Measurements from ENCODE around the gene PPM1F. TPM values are rescaled to one million over a fixed set of nuclear protein-coding genes. Genes with fewer than 3 reads are reported as not detected.

PPM1F gene
- total RNA-seq, 1 donor from 2014 or later, result 244 TPM

GRCh38 chr22:21951062-21951461 is 1.6 kb downstream of the PPM1F start:
- peak overlapping the region; percentile 83 for H3K27ac Mint-ChIP-seq (ENCODE audit: unreplicated experiment)
- H3K9me3 Mint-ChIP-seq (ENCODE audit: unreplicated experiment), result no peaks in the 10 kb centered on the region
- TF ChIP-seq CTCF (IDR thresholded peaks at IDR 0.05; ENCODE audit: unreplicated experiment), result no peak
- H3K27me3 Mint-ChIP-seq (ENCODE audit: unreplicated experiment), result peaks cover 11% of the 10 kb centered on the region
- H3K4me3 Mint-ChIP-seq (ENCODE audit: unreplicated experiment), result peak overlapping the region; percentile 95
- H3K36me3 Mint-ChIP-seq (ENCODE audit: low read depth, unreplicated experiment), result peaks cover 20% of the 10 kb centered on the region
- no peak for DNase-seq (ENCODE audit: low spot score)
- peaks cover 56% of the 10 kb centered on the region for H3K4me1 Mint-ChIP-seq (ENCODE audit: unreplicated experiment)

- peak overlapping the region; percentile 99 for H3K27ac Mint-ChIP-seq (ENCODE audit: unreplicated experiment)
- no peak for DNase-seq (ENCODE audit: low spot score)
- H3K9me3 Mint-ChIP-seq (ENCODE audit: unreplicated experiment), result no peaks in the 10 kb centered on the region
- peaks cover 27% of the 10 kb centered on the region for H3K36me3 Mint-ChIP-seq (ENCODE audit: low read depth, unreplicated experiment)
- no peak overlapping the region for H3K4me3 Mint-ChIP-seq (ENCODE audit: unreplicated experiment)
- H3K27me3 Mint-ChIP-seq (ENCODE audit: unreplicated experiment), result peaks cover 14% of the 10 kb centered on the region
- peaks cover 65% of the 10 kb centered on the region for H3K4me1 Mint-ChIP-seq (ENCODE audit: unreplicated experiment)
- no peak for TF ChIP-seq CTCF (IDR thresholded peaks at IDR 0.05; ENCODE audit: unreplicated experiment)
Observed at GRCh38 chr22:21949948-21950347, 2.7 kb downstream of the PPM1F start.

- peak overlapping the region; percentile 99 for H3K27ac Mint-ChIP-seq (ENCODE audit: unreplicated experiment)
- H3K4me3 Mint-ChIP-seq (ENCODE audit: unreplicated experiment), result peak overlapping the region; percentile 63
- no peak for DNase-seq (ENCODE audit: low spot score)
- peaks cover 68% of the 10 kb centered on the region for H3K4me1 Mint-ChIP-seq (ENCODE audit: unreplicated experiment)
- TF ChIP-seq CTCF (IDR thresholded peaks at IDR 0.05; ENCODE audit: unreplicated experiment), result no peak
- peaks cover 31% of the 10 kb centered on the region for H3K36me3 Mint-ChIP-seq (ENCODE audit: low read depth, unreplicated experiment)
- peaks cover 14% of the 10 kb centered on the region for H3K27me3 Mint-ChIP-seq (ENCODE audit: unreplicated experiment)
- H3K9me3 Mint-ChIP-seq (ENCODE audit: unreplicated experiment), result no peaks in the 10 kb centered on the region
Observed at GRCh38 chr22:21949569-21949918, 3.1 kb downstream of the PPM1F start.

- no peaks in the 10 kb centered on the region for H3K9me3 Mint-ChIP-seq (ENCODE audit: unreplicated experiment)
- H3K36me3 Mint-ChIP-seq (ENCODE audit: low read depth, unreplicated experiment), result peaks cover 36% of the 10 kb centered on the region
- peaks cover 14% of the 10 kb centered on the region for H3K27me3 Mint-ChIP-seq (ENCODE audit: unreplicated experiment)
- peak; percentile 50 for DNase-seq (ENCODE audit: low spot score)
- H3K4me1 Mint-ChIP-seq (ENCODE audit: unreplicated experiment), result peaks cover 72% of the 10 kb centered on the region
- H3K27ac Mint-ChIP-seq (ENCODE audit: unreplicated experiment), result peak overlapping the region; percentile 99
- TF ChIP-seq CTCF (IDR thresholded peaks at IDR 0.05; ENCODE audit: unreplicated experiment), result no peak
- peak overlapping the region; percentile 63 for H3K4me3 Mint-ChIP-seq (ENCODE audit: unreplicated experiment)
Observed at GRCh38 chr22:21948824-21949568, 3.7 kb downstream of the PPM1F start.

GRCh38 chr22:21948390-21948789 is 4.3 kb downstream of the PPM1F start:
- Mint-ChIP-seq H3K27ac (ENCODE audit: unreplicated experiment) (peak overlapping the region; percentile 99), H3K36me3 (ENCODE audit: low read depth, unreplicated experiment) (peaks cover 37% of the 10 kb centered on the region), H3K27me3 (ENCODE audit: unreplicated experiment) (peaks cover 12% of the 10 kb centered on the region), H3K4me1 (ENCODE audit: unreplicated experiment) (peaks cover 77% of the 10 kb centered on the region), H3K9me3 (ENCODE audit: unreplicated experiment) (no peaks in the 10 kb centered on the region), H3K4me3 (ENCODE audit: unreplicated experiment) (peak overlapping the region; percentile 38)
- no peak for TF ChIP-seq CTCF (IDR thresholded peaks at IDR 0.05; ENCODE audit: unreplicated experiment)
- DNase-seq (ENCODE audit: low spot score), result no peak

All from endothelial cell (in vitro differentiated cells).